NT2/D1 (cell line): ENCODE measurements around the gene TNNC2.

Experiments used
- SUZ12 ChIP-seq: IDR thresholded peaks from 2 replicates; pipeline ENCODE4 v1.6.1; 2011; ENCODE audit not compliant: insufficient read length, insufficient read depth; ENCODE audit errors: extremely low read depth
- ZNF274 ChIP-seq: IDR thresholded peaks from 2 replicates; pipeline ENCODE4 v1.6.1; 2011; ENCODE audit warnings: mild to moderate bottlenecking, low read depth, low read length

DNA sequence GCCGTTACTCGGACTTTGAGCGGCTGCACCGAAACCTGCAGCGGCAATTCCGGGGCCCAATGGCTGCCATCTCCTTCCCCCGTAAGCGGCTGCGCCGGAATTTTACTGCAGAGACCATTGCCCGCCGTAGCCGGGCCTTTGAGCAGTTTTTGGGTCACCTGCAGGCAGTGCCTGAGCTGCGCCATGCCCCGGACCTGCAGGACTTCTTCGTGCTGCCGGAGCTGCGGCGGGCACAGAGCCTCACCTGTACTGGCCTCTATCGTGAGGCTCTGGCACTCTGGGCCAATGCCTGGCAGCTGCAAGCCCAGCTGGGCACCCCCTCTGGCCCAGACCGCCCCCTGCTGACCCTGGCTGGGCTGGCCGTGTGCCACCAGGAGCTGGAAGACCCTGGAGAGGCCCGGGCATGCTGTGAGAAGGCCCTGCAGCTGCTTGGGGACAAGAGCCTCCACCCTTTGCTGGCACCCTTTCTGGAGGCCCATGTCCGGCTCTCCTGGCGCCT is 13.6 kb upstream of the TNNC2 start:
- TF ChIP-seq ZNF274 (no peak), SUZ12 (no peak)
